HFFc6 (cell line): Measurements from ENCODE around the gene FAM187B. TPM values are rescaled to one million over a fixed set of nuclear protein-coding genes. Genes with fewer than 3 reads are reported as not detected.

ENCODE experiments used
- DNase-seq: peaks from one replicate; pipeline ENCODE4 v3.0.0-alpha.2; 2018
- H3K27ac Mint-ChIP-seq: 2 replicates; pipeline ENCODE4 v1.8.0; 2020; ENCODE audit warnings: mild to moderate bottlenecking, mixed read lengths
- H3K27me3 Mint-ChIP-seq: 2 replicates; pipeline ENCODE4 v1.8.0; 2021; ENCODE audit warnings: mild to moderate bottlenecking, moderate library complexity, mixed read lengths; ENCODE audit not compliant: insufficient read depth
- H3K36me3 Mint-ChIP-seq: 2 replicates; pipeline ENCODE4 v1.8.0; 2021; ENCODE audit warnings: low read depth, mixed read lengths
- H3K4me1 Mint-ChIP-seq: 2 replicates; pipeline ENCODE4 v1.8.0; 2020; ENCODE audit warnings: low read depth, mixed read lengths
- H3K4me3 Mint-ChIP-seq: 2 replicates; pipeline ENCODE4 v1.8.0; 2020; ENCODE audit warnings: mild to moderate bottlenecking, moderate library complexity, mixed read lengths
- H3K9me3 Mint-ChIP-seq: 2 replicates; pipeline ENCODE4 v1.8.0; 2020; ENCODE audit warnings: mild to moderate bottlenecking, mixed read lengths
- CTCF ChIP-seq: fragments of 200-600 bp; sonication (generic); IDR thresholded peaks from 2 replicates; pipeline ENCODE4 v1.5.0; 2021; ENCODE audit warnings: antibody characterized with exemption, mild to moderate bottlenecking
- total RNA-seq, 6 experiments: library from RNA; stranded (reverse); fragmentation: NEBNext Ultra II Directional; extraction: Animal tissue kit (Norgen Biotek cat#: 25700); gene quantifications; 2 replicates in 1 of 6; 3 replicates in 5 of 6; pipeline ENCODE4 v1.2.3, GENCODE V29; 2021

Gene FAM187B
- total RNA-seq, 6 experiments from 2014 or later = not detected

- no peak overlapping the region for H3K27ac Mint-ChIP-seq
- peaks cover 13% of the 10 kb centered on the region for H3K9me3 Mint-ChIP-seq
- H3K4me1 Mint-ChIP-seq = no peaks in the 10 kb centered on the region
- no peak for DNase-seq
- H3K36me3 Mint-ChIP-seq = no peaks in the 10 kb centered on the region; the same call in 1 of the 2 replicates
- no peak for TF ChIP-seq CTCF
- peaks cover 25% of the 10 kb centered on the region for H3K27me3 Mint-ChIP-seq
- H3K4me3 Mint-ChIP-seq = no peak overlapping the region
Observed at GRCh38 chr19:35236638-35237400, 8.3 kb upstream of the FAM187B start.

DNA sequence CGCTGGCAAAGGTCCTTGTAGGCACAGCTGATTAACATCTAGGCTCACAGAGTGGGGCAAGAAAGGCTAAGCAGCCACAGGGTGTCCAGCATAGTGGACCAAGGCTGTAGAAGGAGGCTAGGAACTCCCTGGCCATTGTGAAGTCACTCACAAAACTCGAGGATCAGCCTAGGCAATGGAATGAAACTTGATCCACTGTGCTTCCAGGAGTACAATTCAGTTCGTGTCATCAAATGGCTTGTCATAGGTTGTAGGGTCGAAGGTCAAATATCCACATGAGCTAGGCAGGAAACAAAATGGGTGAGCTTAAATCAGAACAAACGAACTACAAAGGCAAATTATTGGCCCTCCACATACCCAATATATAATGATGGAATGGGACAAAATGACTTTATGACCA is 4.4 kb upstream of the FAM187B start:
- no peak overlapping the region for H3K27ac Mint-ChIP-seq
- H3K9me3 Mint-ChIP-seq = peaks cover 5% of the 10 kb centered on the region; the same call in 1 of the 2 replicates
- no peaks in the 10 kb centered on the region; the same call in 1 of the 2 replicates for H3K36me3 Mint-ChIP-seq
- no peaks in the 10 kb centered on the region for H3K4me1 Mint-ChIP-seq
- TF ChIP-seq CTCF = no peak
- no peak for DNase-seq
- H3K27me3 Mint-ChIP-seq = peaks cover 32% of the 10 kb centered on the region
- no peak overlapping the region for H3K4me3 Mint-ChIP-seq

DNA sequence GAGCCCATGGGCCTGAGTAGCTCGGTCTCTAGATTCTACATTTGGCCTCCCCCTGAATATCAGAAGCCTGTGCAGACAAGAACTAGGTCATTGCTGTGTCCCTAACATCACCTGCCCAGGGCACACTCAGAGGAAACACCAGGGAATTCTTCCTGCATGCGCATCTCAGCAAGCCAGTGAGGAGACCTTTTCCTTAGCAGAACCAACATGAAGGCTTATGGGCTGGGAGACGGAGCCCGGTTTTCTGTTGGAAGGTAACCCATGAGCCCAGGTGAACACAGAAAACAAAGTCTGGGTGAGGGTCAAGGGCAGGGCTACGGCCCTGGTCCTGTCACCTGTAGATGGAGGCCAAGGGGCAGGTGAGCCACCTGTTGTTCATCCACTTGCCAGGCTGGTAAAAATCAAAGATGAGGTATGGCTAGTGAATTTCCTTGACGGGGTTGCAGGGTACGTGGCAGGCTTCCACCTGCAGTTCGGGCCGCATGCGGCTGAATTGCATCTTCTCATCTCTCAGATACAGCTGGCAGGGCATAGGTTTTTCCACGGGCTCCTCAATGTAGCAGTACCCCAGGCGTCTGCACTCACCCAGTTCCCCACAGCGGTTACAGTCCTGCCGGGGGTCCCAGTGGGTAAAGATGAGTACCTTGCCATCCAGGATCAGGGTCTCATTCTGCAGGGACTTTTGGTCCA is 3.6 kb upstream of the FAM187B start:
- Mint-ChIP-seq H3K27me3 (peaks cover 31% of the 10 kb centered on the region), H3K9me3 (peaks cover 5% of the 10 kb centered on the region; the same call in 1 of the 2 replicates), H3K4me3 (no peak overlapping the region), H3K36me3 (no peaks in the 10 kb centered on the region; the same call in 1 of the 2 replicates), H3K27ac (no peak overlapping the region), H3K4me1 (no peaks in the 10 kb centered on the region)
- no peak for TF ChIP-seq CTCF
- no peak for DNase-seq

DNA sequence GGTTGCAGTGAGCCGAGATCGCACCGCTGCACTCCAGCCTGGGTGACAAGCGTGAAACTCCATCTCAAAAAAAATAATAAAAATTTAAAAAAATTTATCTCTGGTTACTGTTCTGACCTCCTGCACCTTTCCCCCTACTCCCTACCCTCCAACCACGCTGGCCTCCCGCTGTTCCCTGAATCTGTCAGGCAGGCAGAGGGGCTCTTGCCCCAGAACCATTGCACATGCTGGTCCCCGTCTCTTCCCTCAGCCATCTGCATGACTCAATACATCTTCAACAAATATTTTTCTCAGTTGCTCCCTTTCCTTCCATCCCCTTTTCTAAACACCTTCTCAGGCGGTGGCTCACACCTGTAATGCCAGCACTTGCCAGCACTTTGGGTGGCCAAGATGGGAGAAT is 1.1 kb upstream of the FAM187B start:
- Mint-ChIP-seq H3K27me3 (peaks cover 34% of the 10 kb centered on the region), H3K36me3 (no peaks in the 10 kb centered on the region; the same call in 1 of the 2 replicates), H3K9me3 (peaks cover 4% of the 10 kb centered on the region; the same call in 1 of the 2 replicates), H3K4me3 (no peak overlapping the region), H3K27ac (no peak overlapping the region), H3K4me1 (0 out of 2 replicates have a peak, but pooled peaks cover 5% of the 10 kb centered on the region)
- no peak for TF ChIP-seq CTCF
- no peak for DNase-seq

DNA sequence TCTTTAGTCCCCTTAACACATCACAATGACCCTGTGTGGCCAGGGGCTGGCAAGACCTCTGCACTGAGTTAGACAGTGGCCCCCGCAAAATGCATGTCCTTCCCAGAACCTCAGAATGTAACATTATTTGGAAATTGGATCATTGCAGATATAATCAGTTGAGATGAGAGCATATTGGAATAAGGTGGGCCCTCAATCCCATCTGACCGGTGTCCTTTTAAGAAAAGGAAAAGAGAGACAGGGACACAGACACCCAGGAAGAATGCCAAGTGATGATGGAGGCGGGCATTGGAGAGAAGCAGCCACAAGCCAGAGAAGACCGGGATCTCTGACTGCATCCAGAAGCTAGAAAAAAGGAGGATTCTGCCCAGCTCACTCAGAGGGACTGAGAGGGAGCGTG is 1.8 kb downstream of the FAM187B start:
- peaks cover 4% of the 10 kb centered on the region; the same call in 1 of the 2 replicates for H3K9me3 Mint-ChIP-seq
- no peaks in the 10 kb centered on the region; the same call in 1 of the 2 replicates for H3K36me3 Mint-ChIP-seq
- H3K4me3 Mint-ChIP-seq = no peak overlapping the region
- no peak for DNase-seq
- TF ChIP-seq CTCF = no peak
- no peak overlapping the region for H3K27ac Mint-ChIP-seq
- 0 out of 2 replicates have a peak, but pooled peaks cover 5% of the 10 kb centered on the region for H3K4me1 Mint-ChIP-seq
- peaks cover 28% of the 10 kb centered on the region for H3K27me3 Mint-ChIP-seq
